ENCODE results near the gene SMAD3.
"Not testable (repeated sequence)": the region's sequence is repeated elsewhere in the genome, so short reads cannot be mapped to it uniquely, and the experiment has no call there.

The SMAD3 gene

DNA sequence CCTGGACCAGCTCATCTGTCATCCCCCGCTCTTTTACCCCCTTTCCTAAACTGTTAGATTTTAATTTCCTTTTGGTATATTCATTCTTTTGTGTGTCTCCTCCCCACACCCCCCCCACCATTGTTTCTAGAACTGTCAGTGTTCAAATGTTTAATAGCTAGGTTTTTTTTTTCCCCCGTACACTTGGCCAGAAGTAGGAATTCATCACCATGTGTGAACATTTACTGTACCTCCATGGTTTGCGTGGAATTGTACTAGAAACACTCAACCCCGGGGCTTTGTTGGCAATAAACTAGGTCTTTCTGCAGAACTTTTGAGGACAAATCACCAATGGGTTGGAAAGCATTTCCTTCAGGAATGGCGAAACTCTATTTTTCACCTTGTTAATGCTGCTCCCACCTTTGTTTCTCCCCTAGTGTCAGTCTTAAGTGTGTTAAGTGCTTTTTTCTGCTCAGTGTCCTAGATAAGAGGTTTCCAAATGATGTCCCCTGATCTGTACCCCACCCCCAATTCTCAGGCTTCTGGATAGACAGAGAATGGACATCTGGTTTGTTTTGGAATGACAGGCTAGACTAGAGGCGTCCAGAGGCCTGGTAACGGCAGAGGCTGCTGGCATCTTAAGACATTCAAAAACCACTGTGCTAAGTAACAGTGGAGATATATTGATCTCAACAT, 76.8 kb downstream of the SMAD3 start:
- DNase-seq (ENCODE audit: low read depth, low spot score), result no peak

DNA sequence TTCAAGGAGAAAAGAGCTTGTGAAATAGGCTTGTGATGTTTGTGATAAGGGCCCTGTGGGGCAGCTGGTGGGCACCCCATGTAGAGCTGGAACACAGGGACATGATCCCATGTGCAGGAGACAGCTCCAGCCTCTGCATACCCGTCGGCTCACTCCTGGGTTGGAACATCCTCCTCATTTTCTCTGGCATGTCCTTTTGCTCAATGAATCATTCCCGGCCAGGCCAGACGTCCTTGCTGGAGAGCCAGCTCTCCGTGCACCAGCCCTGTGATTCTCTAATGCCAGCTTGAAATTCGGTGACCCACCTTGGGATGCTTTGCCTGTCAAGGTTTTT, 77.3 kb downstream of the SMAD3 start:
- DNase-seq (ENCODE audit: low read depth, low spot score), result no peak

DNA sequence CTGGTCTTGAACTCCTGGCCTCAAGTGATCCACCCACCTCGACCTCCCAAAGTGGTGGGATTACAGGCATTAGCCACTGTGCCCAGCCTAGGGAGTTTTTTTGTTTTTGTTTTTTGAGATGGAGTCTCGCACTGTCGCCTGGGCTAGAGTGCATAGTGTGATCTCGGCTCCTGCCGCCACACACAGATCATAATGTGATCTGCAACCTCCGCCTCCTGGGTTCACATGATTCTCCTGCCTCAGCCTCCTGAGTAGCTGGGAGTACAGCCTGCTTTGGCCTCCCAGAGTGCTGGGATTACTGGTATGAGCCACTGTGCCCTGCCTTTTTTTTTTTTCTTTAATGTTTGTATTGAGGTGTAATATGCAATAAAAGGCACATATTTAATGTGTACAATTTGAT, 78.2 kb downstream of the SMAD3 start:
- DNase-seq (ENCODE audit: low read depth, low spot score), result no peak

DNA sequence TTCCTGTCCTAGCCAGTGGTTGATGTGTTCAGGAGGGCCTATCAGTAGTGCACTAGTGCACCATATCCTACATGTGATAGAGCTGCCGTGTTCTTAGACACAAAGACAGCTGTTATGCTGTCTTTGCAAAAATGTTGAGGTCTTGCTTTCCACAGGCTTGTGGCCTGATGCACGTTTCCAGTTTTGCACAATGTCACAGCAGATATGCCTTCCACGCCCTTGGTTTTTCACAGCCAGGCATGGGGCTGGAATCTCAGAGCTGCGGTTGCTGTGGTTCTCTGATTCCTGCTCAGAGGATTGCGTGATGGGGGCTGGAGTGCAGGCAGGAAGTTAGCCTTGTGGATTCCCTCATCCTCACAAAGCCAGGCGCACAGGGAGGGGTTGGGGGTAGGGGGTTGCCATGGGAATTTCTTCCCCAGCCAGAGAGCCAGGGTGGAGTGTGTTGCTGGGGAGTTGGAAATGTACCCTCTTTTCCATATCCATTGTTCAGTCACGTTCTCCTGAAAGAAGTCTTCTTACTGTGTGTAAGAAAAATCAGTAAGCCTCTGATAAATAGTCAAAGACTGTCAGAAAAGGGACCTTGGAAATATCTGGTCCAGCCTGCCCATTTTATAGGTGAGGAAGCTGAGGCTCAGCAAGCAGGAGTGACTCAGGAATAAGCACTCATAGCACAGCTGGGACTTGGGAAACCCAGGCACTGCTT, 79.4 kb downstream of the SMAD3 start:
- no peak for DNase-seq (ENCODE audit: low read depth, low spot score)

DNA sequence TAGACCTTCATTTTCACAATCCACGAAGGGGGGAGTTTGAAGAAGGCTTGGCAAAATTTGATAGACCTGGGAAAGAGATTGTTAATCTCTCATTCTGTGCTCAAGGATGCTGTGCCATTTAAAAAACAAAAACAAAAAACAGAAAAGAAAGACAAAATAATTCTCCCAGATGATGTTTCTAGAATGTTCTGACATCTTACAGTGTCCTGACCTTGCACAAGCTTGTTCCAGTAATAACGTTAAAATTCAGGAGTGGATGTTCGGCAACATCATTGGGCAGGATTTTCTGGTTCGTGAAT, 79.9 kb downstream of the SMAD3 start:
- DNase-seq (ENCODE audit: low read depth, low spot score), result no peak

DNA sequence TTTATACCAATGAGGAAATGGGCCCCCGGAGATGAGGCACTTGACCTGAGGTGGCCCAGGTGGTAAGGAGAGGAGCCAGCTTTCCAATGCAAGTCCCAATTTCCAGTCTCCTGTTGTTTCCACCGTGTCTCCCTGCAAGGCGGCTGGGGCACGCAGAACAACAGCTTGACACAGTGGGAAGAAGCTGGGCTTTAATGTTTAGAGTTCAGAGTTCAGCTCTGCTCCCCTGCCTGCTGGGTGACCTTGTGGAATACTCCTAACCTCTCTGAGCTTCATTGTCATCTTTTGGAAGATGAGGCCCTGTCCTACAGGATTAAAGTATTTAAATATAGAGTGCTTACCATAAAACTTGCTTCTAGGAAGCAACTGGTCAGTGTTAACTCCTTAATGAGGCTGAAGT, 80.3 kb downstream of the SMAD3 start:
- DNase-seq (ENCODE audit: low read depth, low spot score), result no peak

DNA sequence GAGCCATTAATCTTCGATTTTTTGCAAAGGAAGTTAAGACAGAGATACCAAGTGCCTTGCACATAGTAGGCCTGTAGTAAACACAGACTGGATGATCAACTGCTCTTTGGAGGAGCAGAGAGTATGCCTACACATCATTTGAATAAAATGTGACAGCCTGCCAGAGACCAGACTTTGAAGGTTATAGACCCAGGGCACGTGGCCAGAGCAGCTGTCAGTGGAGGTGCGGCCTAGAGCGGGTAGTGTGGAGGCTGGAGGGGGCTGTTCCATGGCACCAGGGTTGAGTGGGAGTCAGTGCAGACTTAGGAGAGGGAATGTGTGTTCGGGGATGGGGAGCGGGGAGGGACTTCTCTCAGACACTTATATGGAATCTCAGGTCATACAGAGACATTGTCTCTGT, 80.8 kb downstream of the SMAD3 start:
- DNase-seq (ENCODE audit: low read depth, low spot score), result no peak

DNA sequence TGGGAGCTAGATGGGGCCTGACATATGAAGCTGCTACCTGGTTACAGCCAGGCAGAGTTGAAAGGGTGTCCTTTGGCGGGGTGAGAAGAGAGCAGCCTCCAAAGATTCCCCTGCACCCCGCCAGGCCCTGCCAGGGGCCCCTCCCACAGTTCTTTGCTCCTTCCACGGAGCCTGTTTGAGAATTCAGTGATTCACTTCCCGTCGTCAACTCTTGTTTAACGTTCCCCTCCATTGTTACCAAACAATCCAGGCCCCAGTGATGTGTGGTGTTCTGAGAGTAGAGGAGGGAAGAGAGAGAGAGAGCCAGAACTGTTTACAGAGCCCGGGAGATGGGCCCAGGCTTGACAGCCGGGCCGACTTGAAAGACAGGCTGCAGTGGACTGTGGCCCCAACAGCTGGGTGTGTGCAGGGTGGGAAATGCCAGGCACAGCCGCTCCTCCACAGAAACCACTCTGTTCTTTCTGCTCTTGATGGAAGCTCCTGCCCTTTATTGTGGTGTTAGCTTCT, 81.5 kb downstream of the SMAD3 start:
- no peak for DNase-seq (ENCODE audit: low read depth, low spot score)

DNA sequence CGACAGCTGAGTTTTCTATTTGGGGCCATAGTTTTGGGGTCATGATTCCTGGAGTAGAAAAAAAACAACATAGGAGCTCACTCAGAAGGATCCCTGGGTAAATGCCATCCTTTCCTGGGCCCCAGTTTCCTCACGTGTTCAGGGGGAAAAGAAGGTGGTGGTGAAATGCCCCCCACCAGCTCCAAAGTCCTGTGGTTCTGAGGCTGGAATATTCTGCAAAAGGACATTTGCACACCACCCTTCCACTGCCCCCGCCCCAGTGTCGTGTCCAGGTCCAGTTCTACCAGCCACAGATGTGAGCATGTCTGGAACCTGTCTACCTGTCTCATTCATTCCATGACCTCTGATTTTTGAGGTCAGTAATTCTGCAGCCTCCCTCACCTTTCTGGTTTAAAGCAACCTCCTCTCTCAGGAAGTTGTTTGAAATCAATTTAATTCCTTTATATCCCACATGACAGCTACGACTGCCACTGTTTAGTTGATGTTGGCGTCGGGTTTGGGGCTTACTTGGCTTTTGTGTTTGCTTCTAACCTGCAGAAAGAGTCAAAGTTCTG, 82.1 kb downstream of the SMAD3 start:
- DNase-seq (ENCODE audit: low read depth, low spot score), result no peak

DNA sequence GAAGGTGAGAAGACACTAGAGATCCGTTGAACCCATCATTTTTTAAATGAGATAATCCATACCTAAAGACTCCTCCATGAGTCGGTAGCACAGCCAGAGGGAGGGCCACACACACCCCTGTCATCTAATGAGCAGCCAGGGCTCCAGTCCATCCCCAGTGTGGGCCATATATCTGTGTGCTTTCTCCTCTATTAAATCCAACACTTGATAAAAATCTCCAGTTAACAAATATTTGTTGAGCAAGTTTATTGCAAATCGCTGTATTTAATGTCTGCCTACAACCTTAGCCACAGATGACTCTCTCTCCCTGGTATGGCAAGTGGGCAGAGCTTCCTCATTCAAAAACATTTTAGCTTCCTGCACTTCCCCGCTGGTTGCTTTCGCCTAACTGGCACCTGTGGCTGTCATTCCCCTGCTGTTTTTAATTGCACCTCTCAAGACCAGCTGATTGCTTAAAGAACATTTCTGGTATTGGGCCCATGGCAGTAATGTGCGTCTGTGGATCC, 82.8 kb downstream of the SMAD3 start:
- DNase-seq (ENCODE audit: low read depth, low spot score), result no peak

DNA sequence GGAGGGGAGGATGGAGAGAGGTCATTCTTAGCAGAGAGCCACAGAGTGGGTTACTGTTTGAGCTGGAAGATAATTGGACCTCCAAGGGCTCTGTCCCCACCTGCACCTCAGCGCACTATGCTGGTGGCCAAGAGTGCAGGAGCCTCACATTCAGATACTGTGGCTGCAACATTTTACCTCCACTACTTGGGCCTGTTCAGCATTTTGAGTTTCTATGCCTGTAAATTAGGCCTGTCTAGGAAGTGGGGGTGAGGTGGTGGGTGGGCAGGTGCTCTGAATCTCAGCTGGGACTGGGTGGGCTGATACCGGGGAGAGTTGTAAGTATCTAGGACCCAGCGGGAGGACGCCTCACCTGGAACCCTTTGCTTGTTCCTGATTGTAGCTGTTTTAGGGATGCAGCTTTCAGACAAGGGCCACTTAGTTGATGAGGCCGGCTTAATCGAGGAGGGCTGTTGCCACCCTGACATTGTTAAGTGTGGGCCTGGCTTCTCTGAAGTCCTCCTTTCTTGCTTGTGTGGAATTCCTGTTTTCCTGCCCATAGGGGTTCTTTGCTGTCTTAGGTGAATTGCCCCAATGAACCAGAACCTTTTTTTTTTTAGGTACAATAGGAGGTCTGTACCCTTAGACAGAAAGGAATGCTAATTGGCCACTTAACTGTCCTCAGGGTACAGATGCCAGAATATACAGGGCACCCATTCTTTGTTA, 83.8 kb downstream of the SMAD3 start:
- DNase-seq (ENCODE audit: low read depth, low spot score), result no peak

DNA sequence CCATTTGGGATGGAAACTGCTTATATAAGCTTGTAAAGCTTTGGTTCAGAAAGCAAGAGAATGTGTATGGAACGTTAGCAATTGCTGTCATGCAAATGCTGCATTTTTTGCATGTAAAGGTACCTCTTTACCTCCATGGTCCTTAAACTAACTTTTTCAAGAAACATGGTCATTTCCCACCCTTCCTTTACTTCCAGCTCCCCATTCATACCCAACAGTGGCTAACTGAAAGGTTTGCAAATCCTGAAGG, 84.3 kb downstream of the SMAD3 start:
- DNase-seq (ENCODE audit: low read depth, low spot score), result no peak

DNA sequence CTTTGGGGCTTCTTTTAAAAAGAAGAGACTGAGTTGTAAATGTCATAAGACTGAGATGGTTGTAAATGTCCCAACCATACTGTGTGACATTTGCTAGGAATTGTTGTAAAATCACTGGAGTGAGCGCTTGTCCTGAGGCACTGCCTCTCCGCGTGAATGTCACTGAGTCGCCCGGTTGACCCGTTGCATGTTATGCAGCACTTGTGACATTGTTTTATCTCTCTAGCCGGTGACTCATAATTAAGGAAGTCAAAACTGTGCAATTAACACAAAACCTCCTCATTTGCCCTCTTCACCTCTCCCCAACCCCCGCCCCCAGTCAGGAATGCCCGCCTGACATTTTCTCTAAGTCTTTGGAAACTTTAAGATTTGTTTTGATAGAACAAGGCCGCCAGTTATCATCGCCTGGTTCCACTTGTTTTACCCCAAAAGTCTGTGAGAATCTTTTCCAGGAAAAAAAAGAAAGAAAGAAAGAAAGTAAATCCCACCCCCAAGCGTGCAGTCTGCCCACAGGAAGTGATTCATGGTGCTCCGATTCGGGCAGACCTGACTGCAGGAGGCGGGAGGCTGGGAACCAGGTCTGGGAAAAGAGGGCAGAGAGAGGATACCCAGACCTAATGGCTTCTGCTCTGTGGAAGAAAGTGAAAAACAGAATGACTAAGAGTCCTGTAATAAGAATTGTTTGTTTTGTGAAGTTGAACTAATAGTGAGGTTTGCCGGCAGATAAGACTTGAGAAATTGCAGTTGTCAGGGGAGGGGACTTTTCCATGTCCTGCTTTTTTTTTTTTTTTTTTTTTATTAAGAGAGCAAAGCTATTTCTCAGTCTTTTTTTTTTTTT, 84.8 kb downstream of the SMAD3 start:
- DNase-seq (ENCODE audit: low read depth, low spot score), result no peak

DNA sequence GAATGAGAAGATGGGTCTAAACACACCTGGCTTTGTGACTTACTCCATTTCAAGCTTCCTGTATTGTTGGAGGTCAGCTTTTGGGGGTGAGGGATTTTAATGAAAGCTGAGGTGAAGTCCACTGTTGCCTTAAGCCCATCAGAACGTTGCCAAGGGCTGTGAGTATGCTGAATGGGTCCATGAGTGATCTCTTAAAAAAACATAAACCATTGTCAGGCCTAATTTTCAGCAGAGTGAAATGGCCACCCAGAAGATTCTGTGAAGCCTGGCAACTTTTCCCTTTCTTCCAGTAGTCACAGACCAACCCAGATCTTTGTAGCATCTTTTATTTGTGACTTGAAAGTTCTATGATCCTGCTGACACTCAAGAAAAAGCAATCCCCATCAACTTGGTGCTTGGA, 87.0 kb downstream of the SMAD3 start:
- no peak for DNase-seq (ENCODE audit: low read depth, low spot score)

DNA sequence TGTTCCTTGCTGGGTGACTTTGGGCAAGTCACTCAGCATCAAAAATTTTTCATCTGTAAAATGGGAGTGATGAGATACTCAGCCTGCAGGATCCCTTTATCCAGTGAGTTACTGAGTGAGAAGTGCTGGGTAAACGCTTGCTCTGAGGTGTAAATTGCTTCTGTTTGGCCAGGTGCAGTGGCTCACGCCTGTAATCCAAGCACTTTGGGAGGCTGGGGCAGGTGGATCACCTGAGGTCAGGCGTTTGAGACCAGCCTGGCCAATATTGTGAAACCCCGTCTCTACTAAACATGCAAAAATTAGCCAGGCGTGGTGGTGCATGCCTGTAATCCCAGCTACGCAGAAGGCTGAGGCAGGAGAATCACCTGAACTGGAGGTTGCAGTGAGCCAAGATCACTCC, 87.6 kb downstream of the SMAD3 start:
- not testable (repeated sequence) for DNase-seq (ENCODE audit: low read depth, low spot score)

DNA sequence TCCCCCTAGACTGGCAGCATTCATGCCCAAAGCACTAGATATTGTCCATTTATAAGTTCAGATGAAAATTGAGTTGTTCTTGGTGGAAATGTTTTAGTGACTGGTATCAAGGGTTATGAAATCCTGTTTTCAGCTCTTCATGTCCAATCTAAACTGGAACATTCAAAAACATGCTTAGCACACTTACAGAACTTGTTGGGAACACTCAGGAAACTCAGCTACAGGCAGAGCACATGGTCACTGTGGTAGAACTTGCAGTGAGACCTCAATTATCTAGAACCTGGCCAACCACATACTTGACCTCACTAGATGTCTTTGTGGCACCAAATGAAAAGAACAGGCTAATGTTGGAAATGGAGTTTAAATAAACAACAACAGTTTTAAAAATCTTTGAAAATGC, 88.8 kb downstream of the SMAD3 start:
- DNase-seq (ENCODE audit: low read depth, low spot score), result no peak

DNA sequence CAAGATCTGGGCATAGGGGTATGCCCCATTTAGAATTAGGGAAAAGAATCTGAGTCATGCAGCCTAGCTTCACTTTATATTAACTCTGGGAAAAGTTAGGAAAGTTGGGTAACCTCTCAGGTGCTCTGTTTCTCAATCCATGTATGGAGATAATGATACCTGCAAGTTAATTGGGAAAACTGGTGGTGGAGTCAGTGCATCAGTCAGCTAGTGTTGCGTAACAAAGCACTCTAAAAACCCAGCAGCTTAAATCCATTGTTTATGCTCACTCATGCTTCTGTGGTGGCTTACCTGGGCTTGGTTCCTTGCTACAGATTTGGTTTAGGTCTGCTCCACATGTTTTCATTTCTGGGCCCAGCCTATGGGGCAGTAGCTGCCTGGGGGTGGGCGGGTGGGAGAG, 91.0 kb downstream of the SMAD3 start:
- DNase-seq (ENCODE audit: low read depth, low spot score), result no peak

DNA sequence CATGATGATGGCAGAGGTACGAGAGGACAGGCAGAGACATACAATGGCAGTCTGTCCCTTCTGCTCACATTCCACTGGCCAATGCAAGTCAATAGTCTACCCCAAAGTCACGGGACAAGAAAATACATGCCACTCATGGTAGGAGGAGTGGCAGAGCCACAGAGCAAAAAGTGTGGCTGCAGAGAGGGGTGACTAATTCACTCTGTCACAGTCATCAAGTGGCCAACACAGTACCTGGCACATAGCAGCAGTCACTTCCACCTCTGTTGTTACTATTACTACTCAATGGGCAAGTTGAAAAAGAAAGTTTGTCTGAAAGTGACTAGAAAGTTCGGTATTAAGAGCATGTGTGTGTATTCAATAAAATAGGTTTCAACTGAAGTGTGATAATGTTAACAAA, 91.4 kb downstream of the SMAD3 start:
- no peak for DNase-seq (ENCODE audit: low read depth, low spot score)

DNA sequence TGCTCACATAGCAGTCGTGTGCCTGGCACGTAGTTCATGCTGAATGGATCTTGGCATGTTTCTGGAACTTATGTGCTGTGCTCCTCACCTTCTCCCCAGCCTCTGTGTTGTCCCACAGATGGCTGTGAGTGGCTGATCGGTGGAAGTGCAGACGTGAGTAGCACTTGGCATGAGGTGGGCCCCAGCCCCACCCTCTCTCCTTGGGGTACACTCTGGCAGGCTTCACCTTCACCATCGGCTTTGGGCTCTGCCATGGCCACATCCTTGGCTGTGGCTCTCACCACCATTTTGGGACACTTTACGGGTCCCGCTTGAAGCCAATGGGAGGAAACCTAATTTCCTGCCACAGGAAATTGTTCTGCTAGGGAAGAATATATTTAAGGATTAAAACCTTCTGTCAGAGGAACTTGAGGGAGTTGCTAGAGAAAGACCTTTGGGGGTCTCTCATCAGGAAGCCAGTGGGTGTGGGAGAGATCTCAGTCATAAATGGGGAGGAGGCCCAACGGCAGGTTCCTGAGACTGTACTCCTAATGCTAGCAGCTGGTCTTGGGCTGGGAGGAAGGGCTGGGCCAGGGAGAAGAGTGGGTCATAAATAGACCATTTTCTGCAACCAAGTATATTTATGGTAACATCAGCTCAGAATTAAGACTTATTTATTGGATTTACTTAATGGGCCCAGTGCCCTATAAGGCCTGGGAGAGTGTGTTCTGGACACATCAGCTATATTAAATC, 92.3 kb downstream of the SMAD3 start:
- no peak for DNase-seq (ENCODE audit: low read depth, low spot score)

DNA sequence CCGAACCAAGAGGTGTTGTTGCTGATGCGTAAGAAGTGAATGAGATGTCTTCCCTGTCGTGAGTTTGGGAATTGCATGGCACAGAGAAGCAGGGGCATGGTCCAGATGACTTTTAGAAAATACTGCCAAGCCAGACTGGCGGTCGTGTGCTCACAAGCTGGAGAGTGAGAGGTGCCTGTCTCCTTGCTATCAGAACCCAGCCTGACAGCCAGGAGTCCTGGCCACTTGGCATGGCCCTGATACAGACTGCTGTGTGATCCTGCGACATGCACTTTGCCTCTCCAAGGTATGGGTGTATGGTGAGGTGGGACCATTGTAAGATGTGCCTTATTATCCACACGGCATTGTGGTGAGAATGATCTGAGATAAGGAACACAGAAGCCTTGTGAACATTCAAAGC, 93.0 kb downstream of the SMAD3 start:
- DNase-seq (ENCODE audit: low read depth, low spot score), result no peak

DNA sequence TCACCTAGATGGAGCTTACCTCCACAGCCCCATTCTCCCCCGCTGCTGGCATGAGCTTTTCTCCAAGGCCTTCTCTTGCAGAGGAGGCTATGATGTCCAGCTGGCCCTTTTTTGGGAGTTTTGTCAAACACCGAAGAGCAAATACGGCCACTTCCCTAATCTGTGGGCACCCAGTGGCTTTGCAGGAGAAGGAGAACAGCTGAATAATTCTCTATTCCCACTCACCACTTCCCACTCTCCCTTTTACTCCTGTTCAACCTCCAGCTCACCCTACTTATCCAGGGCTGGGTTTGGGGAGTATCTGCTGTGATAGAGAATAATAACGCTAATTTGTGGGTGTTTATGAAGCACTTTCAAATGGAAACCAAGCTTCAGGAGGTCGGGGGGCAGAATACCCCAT, 96.0 kb downstream of the SMAD3 start:
- no peak for DNase-seq (ENCODE audit: low read depth, low spot score)
